ENCODE results near the gene CEP104.

CEP104 gene

DNA sequence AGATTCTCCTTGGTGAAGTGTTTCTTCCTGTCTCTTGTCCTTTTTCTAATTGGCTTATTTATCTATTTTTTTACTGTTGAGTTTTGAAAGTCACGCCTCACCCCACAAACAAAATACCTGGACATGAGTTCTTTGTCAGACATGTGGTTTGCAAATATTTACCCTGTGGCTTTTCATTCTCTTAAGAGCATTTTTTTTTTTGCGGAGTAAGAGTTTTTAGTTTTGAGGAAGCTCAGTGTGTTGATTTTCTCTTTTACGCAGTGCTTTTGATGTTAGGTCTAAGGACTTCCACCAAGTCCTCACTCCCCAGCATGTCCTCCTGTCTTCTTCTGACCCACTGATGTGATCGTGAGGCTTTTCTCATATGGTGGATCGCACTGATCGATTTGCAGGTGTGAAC lies 7.9 kb upstream of the CEP104 start:
- DNase-seq: no peak

DNA sequence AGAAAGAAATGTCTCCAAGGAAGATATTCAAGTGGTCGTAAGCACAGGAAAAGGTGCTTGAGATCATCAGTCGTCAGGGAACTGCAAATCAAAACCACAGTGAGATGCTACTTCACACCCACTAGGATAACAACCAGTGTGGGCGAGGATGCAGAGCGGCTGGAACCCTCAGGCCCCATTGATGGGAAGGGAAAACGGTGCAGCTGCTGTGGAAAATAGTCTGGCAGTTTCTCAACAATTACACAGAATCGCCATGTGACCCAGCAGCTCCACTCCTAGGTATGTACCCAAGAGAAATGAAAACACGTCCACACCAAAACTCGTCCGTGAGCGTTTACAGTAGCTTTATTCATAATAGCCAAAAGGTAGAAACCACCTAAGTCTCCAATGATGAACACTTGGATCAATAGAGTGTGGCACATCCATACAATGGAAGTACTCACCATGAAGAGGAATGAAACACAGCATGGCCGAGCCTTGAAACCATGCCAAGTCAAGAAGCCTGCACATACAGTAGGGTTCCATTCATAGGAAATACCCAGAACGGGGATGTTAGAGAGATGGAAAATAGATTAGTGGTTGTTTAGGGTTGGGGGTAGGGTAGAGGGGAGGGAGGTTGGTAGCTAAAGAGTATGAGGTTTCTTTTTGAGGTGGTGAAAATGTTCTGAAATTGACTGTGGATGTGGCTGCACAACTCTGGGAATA lies 6.4 kb upstream of the CEP104 start:
- DNase-seq: no peak

GRCh38 chr1:3858231-3858981 lies 1.4 kb upstream of the CEP104 start:
- DNase-seq: no peak

- DNase-seq: no peak
Measured at GRCh38 chr1:3857791-3858129, 749 bp upstream of the CEP104 start.

- DNase-seq: no peak
Measured at GRCh38 chr1:3852711-3853485, 4.1 kb downstream of the CEP104 start.

DNA sequence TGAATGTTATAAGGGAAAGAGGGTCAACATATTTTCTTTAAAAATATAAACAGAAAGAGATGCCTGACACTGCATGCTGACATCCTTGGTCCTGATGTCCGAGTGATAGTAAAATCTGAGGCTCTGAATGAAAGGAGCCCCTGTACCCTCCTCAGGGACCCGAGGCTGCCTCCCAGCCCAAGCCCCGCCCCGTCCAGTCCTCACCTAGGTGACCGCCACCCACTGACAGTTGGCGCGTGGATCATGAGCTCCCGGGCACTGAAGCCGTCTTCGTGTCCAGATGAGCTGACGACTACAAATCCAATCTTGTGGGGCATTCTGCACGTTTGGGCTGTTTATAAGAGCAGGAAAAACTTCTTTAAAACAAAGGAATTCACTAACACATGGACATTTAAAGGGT lies 4.9 kb downstream of the CEP104 start:
- DNase-seq: no peak

- DNase-seq: no peak
Measured at GRCh38 chr1:3851292-3851691, 5.7 kb downstream of the CEP104 start.

GRCh38 chr1:3850857-3851256 lies 6.2 kb downstream of the CEP104 start:
- DNase-seq: no peak

- DNase-seq: no peak
Measured at GRCh38 chr1:3847081-3847480, 9.9 kb downstream of the CEP104 start.

GRCh38 chr1:3846541-3846940 lies 10.5 kb downstream of the CEP104 start:
- DNase-seq: no peak

- no peak for DNase-seq
Measured at GRCh38 chr1:3842912-3843311, 14.1 kb downstream of the CEP104 start.

GRCh38 chr1:3841491-3841890 lies 15.5 kb downstream of the CEP104 start:
- no peak for DNase-seq

GRCh38 chr1:3838788-3839187 lies 18.2 kb downstream of the CEP104 start:
- DNase-seq: no peak

DNA sequence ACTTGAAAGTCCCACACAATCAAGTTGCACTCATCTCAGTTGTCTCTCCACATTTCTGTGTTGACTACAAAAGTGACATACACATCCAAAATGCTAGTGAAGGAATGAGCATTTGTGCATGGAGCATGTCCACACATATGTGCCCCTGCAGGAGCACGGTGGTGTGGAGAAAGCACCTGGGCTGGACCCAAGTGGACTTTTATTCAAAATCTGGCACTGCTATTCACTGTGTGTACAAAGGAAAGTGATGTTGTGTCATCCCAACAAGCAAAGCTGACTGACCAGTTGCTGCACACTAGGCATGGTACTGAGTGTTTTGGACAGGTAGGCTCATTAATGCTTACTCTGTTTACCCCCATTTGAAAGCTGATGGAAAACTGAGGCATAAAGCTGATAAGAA lies 19.3 kb downstream of the CEP104 start:
- DNase-seq: no peak

DNA sequence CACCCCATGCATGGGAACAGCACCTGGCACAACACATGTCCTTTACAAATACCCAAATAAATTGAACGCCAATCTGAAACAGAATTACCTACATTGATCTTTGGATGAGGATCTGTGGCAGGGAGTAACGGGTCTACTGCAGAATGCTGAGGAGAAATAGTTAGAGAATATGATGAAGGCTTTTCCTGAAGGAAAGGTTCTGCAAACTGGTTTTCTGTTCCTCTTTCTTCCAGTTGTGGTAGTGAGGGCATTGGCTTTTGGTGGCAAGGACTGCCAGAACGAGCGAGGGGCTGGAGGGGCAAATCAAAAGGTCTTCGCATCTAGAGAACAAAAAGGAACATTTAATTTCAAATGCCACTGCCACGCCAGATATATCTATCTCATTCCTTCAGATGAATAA lies 19.8 kb downstream of the CEP104 start:
- DNase-seq: no peak

GRCh38 chr1:3836421-3836820 lies 20.6 kb downstream of the CEP104 start:
- DNase-seq: no peak

DNA sequence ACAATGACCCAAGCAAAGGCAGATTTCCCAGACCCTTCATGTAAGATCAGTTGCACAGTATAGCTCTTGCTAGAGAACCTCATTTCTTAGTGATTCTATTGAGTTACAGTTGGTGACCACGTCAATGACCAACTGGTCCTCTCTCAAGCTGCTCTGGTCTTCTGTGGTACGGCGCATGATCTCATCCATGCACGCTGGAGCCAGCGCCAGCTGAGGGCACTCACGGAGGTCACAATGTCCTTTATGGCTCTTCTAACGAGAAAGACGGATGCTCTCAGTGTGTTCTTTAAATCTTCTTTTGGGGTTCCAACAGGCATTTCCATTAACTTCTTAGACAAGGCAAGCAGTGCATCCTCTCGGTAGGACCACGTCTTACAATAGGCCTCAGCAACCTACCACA lies 22.3 kb downstream of the CEP104 start:
- DNase-seq: no peak

GRCh38 chr1:3831689-3832088 lies 25.3 kb downstream of the CEP104 start:
- DNase-seq: no peak

- DNase-seq: no peak
Measured at GRCh38 chr1:3828391-3828790, 28.6 kb downstream of the CEP104 start.

DNA sequence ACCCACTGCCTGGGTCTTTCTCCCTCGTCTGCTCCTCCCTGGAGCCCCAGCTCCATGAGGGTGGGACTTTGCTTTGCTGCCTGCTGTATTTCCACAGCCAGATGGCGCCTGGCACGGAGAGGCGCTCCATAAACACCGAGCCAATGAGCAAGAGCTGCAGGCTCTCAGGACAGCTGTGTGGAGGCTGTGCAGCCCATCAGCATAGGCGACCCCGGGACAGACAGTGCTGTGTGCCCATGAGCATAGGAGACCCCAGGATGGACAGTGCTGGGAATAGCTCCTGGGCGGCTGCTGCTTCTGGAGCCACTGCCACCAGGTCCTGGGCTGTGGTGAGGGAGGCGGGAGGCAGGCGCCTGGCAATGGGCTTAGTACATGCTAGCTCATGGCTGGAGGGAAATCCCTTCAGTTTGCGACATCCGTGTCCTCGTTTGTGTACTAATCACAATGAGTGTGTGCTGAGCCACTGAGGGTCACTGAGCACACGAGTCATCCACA lies 29.2 kb downstream of the CEP104 start:
- DNase-seq: no peak

- DNase-seq: no peak
Measured at GRCh38 chr1:3825356-3825755, 31.7 kb downstream of the CEP104 start.

DNA sequence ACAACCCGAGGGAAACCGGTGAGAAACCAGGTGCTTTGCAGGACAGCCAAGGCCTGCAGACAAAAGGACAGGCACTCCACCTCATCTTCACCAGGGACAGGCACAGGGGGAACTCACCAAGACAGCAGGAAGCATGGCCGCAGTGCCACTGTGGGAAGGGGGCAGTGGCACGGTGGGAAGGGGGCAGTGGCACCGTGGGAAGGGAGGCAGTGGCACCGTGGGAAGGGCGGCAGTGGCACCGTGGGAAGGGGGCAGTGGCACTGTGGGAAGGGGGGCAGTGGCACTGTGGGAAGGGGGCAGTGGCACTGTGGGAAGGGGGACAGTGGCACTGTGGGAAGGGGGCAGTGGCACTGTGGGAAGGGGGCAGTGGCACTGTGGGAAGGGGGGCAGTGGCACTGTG lies 32.4 kb downstream of the CEP104 start:
- no peak for DNase-seq

DNA sequence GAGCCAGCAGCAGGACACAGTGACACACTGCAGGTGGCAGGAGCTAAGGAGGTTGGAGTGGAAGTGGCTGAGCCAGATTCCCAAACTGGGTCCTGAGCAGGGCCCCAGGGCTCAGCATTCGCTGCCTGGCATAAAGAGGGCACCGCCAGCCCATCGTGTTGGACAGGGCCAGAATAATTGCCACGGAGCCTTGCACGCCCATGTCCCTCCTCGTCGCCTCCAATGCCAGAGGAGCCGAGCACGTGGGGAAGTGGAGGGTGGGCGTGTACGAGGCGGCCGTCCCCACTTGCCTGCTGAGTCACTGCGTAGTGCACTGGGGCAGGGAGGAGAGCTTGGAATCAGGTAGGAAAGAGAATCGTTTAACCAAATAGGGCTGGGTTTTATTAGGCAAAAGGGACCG lies 34.6 kb downstream of the CEP104 start:
- no peak for DNase-seq

- DNase-seq: no peak
Measured at GRCh38 chr1:3821908-3822307, 35.1 kb downstream of the CEP104 start.

Measured in activated T-cell treated with anti-CD3 and anti-CD28 coated beads for 4 hours (primary cell).